Esophagus muscularis mucosa (tissue), 4 donors: ENCODE results near the gene GPR34. TPM values are rescaled to one million over a fixed set of nuclear protein-coding genes. Genes with fewer than 3 reads are reported as not detected.

ENCODE experiments used
- DNase-seq: peaks from one replicate; pipeline ENCODE4 v3.0.0-alpha.2; 2017; ENCODE audit errors: extremely low spot score
- H3K27ac ChIP-seq, 4 donors: fragments of 200-600 bp; sonication (generic); replicated peaks in 1 of 4; 1 replicate in 3 of 4; 2 replicates in 1 of 4; pipeline ENCODE4 v1.5.1; 2016 to 2019; ENCODE audit warnings: mild to moderate bottlenecking in 1 of 4
- H3K27me3 ChIP-seq, 4 donors: fragments of 200-600 bp; sonication (generic); one replicate each; pipeline versions ENCODE4 v1.5.1 to v1.6.0; 2016 to 2019
- H3K36me3 ChIP-seq, 4 donors: fragments of 200-600 bp; sonication (generic); one replicate each; pipeline ENCODE4 v1.5.1; 2016 to 2019
- H3K4me1 ChIP-seq, 4 donors: fragments of 200-600 bp; sonication (generic); one replicate each; pipeline ENCODE4 v1.5.1; 2016 to 2019
- H3K4me3 ChIP-seq, 4 donors: fragments of 200-600 bp; sonication (generic); 1 replicate in 2 of 4; 2 replicates in 2 of 4; pipeline ENCODE4 v1.5.1; 2016 to 2019; ENCODE audit warnings: mild to moderate bottlenecking in 4 of 4, moderate library complexity in 1 of 4
- H3K9me3 ChIP-seq, 4 donors: fragments of 200-600 bp; sonication (generic); 1 replicate in 3 of 4; 2 replicates in 1 of 4; pipeline ENCODE4 v1.5.1; 2016 to 2019
- CTCF ChIP-seq, 3 experiments: fragments of 200-600 bp in 2 of 3; fragments of 450-650 bp in 1 of 3; sonication (generic) in 2 of 3; IDR thresholded peaks; one replicate each; pipeline ENCODE4 v1.5.1; 2017 to 2019; ENCODE audit warnings: antibody characterized with exemption in 3 of 3, mild to moderate bottlenecking in 2 of 3, moderate library complexity in 1 of 3
- EP300 ChIP-seq: sonication (generic); formaldehyde crosslinking; IDR thresholded peaks from one replicate; pipeline ENCODE4 v1.6.1; 2017; ENCODE audit warnings: antibody characterized with exemption
- POLR2A ChIP-seq: fragments of 450-650 bp; IDR thresholded peaks from one replicate; pipeline ENCODE4 v1.6.1; 2017; ENCODE audit warnings: antibody characterized with exemption, moderate library complexity, mild to moderate bottlenecking, low read depth
- POLR2AphosphoS5 ChIP-seq, 2 donors: sonication (generic); formaldehyde crosslinking; IDR thresholded peaks; one replicate each; pipeline ENCODE4 v1.6.1; 2017; ENCODE audit warnings: antibody characterized with exemption in 2 of 2
- WGBS: methylation state at CpG from one replicate; pipeline ENCODE4 v1.1.5; 2018; 5-methylcytosine and 5-hydroxymethylcytosine counted together
- intact Hi-C: fragments of 100-400 bp; cut with DNase I; formaldehyde crosslinking; loops from one replicate; pipeline ENCODE4 v1.15.1; 2023
- total RNA-seq, 4 donors: library from RNA; depleted of rRNA; stranded (reverse); fragments of >200 nt; gene quantifications; one replicate each; pipeline versions ENCODE4 v1.1.0 to v1.2.1, GENCODE V29; 2016

The GPR34 gene
- total RNA-seq, 4 donors from 2014 or later: 3.7 to 14.7 (median 7.6) TPM

GRCh38 chrX:41721590-41721989 is 32.8 kb downstream of the GPR34 start:
- no peak overlapping the region for H3K4me3 ChIP-seq
- TF ChIP-seq EP300: no peak
- no peaks in the 10 kb centered on the region for H3K27me3 ChIP-seq
- no peaks in the 10 kb centered on the region for H3K36me3 ChIP-seq
- no peak for DNase-seq
- H3K4me1 ChIP-seq: no peaks in the 10 kb centered on the region
- intact Hi-C loops: no loop called here
- WGBS: 69% methylated on average over 1 of the region's 1 CpG
- H3K9me3 ChIP-seq: peaks cover 0 to 31% (median 0%) of the 10 kb centered on the region in 4 donors
- no peak overlapping the region for H3K27ac ChIP-seq

GRCh38 chrX:41722214-41722613 is 33.4 kb downstream of the GPR34 start:
- no peaks in the 10 kb centered on the region for H3K4me1 ChIP-seq
- no peaks in the 10 kb centered on the region for H3K27me3 ChIP-seq
- no peak overlapping the region for H3K27ac ChIP-seq
- peaks cover 0 to 26% (median 0%) of the 10 kb centered on the region in 4 donors for H3K9me3 ChIP-seq
- H3K36me3 ChIP-seq: no peaks in the 10 kb centered on the region
- H3K4me3 ChIP-seq: no peak overlapping the region
- DNase-seq: no peak
- intact Hi-C loops: no loop called here
- 76% methylated on average over 3 of the region's 3 CpGs for WGBS
- TF ChIP-seq EP300 (no peak), POLR2AphosphoS5 (IDR thresholded peaks at IDR 0.05) (no peak), CTCF (IDR thresholded peaks at IDR 0.05) (no peak), POLR2A (no peak)

- Histone ChIP-seq H3K27me3 (no peaks in the 10 kb centered on the region), H3K9me3 (peaks cover 0 to 18% (median 0%) of the 10 kb centered on the region in 4 donors), H3K4me3 (no peak overlapping the region), H3K4me1 (no peaks in the 10 kb centered on the region), H3K36me3 (no peaks in the 10 kb centered on the region), H3K27ac (no peak overlapping the region)
- 73% methylated on average over 3 of the region's 3 CpGs for WGBS
- no peak for DNase-seq
- TF ChIP-seq CTCF (IDR thresholded peaks at IDR 0.05): no peak
- no peak for TF ChIP-seq EP300
- no peak for TF ChIP-seq POLR2AphosphoS5 (IDR thresholded peaks at IDR 0.05)
- intact Hi-C loops: no loop called here
These were observed 34.2 kb downstream of the GPR34 start for GRCh38 chrX:41722816-41723618.

- no peaks in the 10 kb centered on the region for H3K27me3 ChIP-seq
- intact Hi-C loops: no loop called here
- H3K4me3 ChIP-seq: no peak within 1 kb of the TSS
- no peak for DNase-seq
- no peak for TF ChIP-seq POLR2AphosphoS5 (IDR thresholded peaks at IDR 0.05)
- no peak for TF ChIP-seq POLR2A
- TF ChIP-seq EP300: no peak
- no peak for TF ChIP-seq CTCF (IDR thresholded peaks at IDR 0.05)
- H3K9me3 ChIP-seq: peaks cover 0 to 10% (median 0%) of the 10 kb centered on the region in 4 donors
- H3K4me1 ChIP-seq: no peaks in the 10 kb centered on the region
- 58% methylated on average over 2 of the region's 2 CpGs for WGBS
- H3K36me3 ChIP-seq: no peaks in the 10 kb centered on the region
- no peak within 1 kb of the TSS for H3K27ac ChIP-seq
These were observed 35.1 kb downstream of the GPR34 start, which contains the start of gene GPR82 for GRCh38 chrX:41723826-41724225. GPR82 (plus strand) TSS chrX:41724181; CDS start chrX:41727027, 2,846 bp downstream.

- Histone ChIP-seq H3K4me1 (no peaks in the 10 kb centered on the region), H3K27ac (no peak overlapping the region), H3K36me3 (no peaks in the 10 kb centered on the region), H3K4me3 (no peak overlapping the region), H3K27me3 (no peaks in the 10 kb centered on the region), H3K9me3 (no peaks in the 10 kb centered on the region)
- intact Hi-C loops: no loop called here
- 65% methylated on average over 3 of the region's 3 CpGs for WGBS
- no peak for DNase-seq
- no peak for TF ChIP-seq CTCF (IDR thresholded peaks at IDR 0.05)
- no peak for TF ChIP-seq POLR2A
These were observed 39.4 kb downstream of the GPR34 start for GRCh38 chrX:41728125-41728524.
